IPS-18a (cell line): ENCODE results near the gene GHRH.

ENCODE experiments used
- H3K27ac ChIP-seq: one replicate; pipeline ENCODE4 v1.5.1; 2013; ENCODE audit warnings: low read length
- H3K27me3 ChIP-seq: one replicate; pipeline ENCODE4 v1.6.1; 2013; ENCODE audit warnings: mild to moderate bottlenecking, low read length; ENCODE audit not compliant: control insufficient read depth, insufficient read depth
- H3K36me3 ChIP-seq: one replicate; pipeline ENCODE4 v1.6.1; 2013; ENCODE audit warnings: low read depth, low read length; ENCODE audit not compliant: control insufficient read depth
- H3K4me1 ChIP-seq: one replicate; pipeline ENCODE4 v1.6.1; 2013; ENCODE audit warnings: low read depth, low read length; ENCODE audit not compliant: control insufficient read depth
- H3K4me3 ChIP-seq: one replicate; pipeline ENCODE4 v1.5.1; 2013; ENCODE audit warnings: low read length
- H3K9ac ChIP-seq: one replicate; pipeline ENCODE4 v1.6.1; 2013; ENCODE audit warnings: mild to moderate bottlenecking, low read length, moderate library complexity
- H3K9me3 ChIP-seq: one replicate; pipeline ENCODE4 v1.6.1; 2013; ENCODE audit warnings: low read depth, low read length; ENCODE audit not compliant: control insufficient read depth

Gene GHRH

DNA sequence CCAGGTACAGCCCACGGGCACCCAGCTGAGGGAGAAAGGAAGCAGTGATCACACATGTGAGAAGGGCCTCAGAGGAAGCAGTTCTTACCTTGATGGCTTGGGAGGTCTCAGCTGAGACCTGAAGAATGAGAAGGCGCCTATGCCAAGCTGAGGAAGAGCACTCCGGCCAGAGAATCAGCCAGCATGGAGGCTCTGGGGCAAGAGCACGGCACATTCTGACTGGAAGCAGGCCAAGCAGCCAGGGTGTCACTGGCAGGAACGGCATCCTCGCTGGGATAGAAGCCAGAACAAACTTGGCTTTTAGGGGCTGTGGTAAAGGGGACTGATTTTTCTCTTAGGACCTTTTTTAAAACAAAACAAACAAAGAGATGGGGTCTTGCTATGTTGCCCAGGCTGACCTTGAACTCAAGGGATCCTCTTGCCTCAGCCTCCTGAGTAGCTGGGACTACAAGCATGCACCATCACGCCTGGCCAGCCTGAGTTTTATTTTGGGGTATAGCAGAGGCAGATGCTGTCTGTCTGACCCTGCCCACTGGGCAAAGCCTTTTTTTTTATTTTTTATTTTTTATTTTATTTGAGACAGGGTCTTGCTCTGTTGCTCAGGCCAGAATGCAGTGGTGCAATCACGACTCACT lies 17.6 kb downstream of the GHRH start:
- no peak overlapping the region for H3K4me3 ChIP-seq
- H3K9ac ChIP-seq, result no peak overlapping the region
- peaks cover 51% of the 10 kb centered on the region for H3K36me3 ChIP-seq
- H3K27me3 ChIP-seq, result no peaks in the 10 kb centered on the region
- no peak overlapping the region for H3K27ac ChIP-seq
- no peaks in the 10 kb centered on the region for H3K9me3 ChIP-seq
- H3K4me1 ChIP-seq, result peaks cover 16% of the 10 kb centered on the region

DNA sequence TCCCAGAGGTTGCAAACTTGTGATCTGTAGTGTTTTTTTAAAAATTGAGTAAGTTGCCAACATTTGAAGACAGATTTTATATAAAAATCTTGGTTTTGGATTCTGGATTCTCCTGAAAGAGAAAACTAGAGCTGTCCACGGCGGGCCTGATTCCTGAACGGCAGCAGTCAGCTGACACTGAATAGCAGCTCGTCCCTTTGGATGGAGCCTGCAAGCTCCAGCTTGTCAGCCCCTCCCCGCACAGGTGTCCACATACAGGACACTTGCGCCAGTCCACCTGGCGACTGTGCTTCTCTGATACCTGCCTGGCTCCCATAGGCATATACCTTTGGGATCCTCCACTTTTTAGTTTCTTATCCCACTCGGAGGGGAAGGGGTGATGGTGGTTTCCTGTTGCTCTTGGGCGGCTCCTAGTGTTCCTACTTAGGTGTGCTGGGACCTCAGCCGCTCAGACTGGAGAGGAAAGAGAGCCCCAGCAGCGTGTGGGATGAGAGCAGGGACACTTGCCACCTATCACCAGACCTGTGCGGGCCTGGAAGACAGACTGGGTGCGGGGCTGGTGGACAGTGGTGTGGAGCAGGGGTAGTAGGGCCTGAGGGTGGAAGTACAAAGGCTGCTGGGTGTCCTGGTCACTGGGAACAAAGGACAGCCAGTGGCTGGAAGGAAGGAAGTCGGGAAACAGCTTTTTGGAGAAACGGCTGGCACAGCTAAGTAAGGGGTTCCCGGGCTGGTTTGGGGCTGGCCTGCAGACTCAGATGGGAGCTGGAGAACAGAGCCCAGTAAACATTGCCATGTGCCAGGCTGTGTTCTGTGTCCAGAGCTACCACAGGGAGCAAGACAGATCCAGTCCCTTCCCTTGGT lies 18.3 kb downstream of the GHRH start:
- peaks cover 16% of the 10 kb centered on the region for H3K4me1 ChIP-seq
- H3K27ac ChIP-seq, result peak overlapping the region; percentile 30
- peaks cover 59% of the 10 kb centered on the region for H3K36me3 ChIP-seq
- H3K9ac ChIP-seq, result no peak overlapping the region
- no peaks in the 10 kb centered on the region for H3K9me3 ChIP-seq
- H3K27me3 ChIP-seq, result no peaks in the 10 kb centered on the region
- H3K4me3 ChIP-seq, result no peak overlapping the region

DNA sequence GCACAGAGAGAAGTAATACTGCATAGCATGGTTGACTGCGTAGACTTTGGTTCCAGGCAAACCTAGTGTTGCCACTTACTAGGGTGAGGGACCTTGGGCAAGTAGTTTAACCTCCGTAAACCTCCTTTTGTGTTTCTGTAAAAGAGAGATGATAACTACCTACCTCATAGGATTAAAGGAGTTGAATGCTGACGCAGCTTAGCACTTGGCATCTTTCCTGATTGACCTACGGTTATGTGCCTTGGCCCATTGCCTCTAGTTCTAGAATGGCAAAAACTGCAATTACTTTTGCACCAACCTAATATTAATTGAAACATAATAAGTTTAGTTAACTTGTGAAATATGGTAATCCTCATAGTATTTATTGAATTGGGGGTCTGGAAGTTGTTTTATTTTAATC lies 19.1 kb downstream of the GHRH start:
- H3K9me3 ChIP-seq, result no peaks in the 10 kb centered on the region
- no peak overlapping the region for H3K9ac ChIP-seq
- H3K27ac ChIP-seq, result no peak overlapping the region
- no peak overlapping the region for H3K4me3 ChIP-seq
- H3K4me1 ChIP-seq, result peaks cover 16% of the 10 kb centered on the region
- H3K36me3 ChIP-seq, result peaks cover 66% of the 10 kb centered on the region
- no peaks in the 10 kb centered on the region for H3K27me3 ChIP-seq

DNA sequence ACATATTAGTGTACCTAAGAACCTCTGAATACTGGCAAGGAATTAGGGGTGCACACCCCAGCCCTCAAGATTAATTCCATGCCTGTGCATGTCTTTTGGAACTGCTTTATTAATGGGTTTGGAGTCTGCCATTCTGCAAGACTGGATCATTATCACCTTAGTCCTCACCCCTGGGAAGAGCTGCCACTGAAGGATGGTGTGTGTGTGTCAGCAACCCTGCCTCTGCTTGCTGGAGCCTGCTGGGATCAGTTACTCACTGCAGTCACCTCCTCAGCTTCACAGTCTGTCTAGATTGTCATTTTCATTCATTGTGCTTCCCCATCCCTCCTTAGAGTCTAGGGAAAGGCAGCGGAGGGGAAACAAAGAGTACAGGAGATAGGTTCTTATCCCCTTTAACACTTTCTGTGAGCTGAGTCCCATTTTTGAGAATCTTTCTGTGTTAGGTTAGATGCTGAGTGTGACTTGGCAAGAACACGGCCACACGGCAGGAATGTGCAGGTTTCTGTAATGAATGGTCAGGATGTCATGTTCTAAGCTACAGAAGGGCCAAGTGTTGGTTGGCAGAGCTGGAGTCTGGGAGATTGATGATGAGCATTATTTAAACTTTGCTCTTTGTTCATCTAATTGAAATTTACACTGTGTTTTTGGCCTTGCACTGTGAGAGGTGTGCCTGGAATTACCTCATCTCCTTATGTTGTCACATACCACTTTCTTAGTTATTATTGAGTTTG lies 21.1 kb downstream of the GHRH start:
- peaks cover 8% of the 10 kb centered on the region for H3K4me1 ChIP-seq
- no peaks in the 10 kb centered on the region for H3K9me3 ChIP-seq
- H3K4me3 ChIP-seq, result no peak overlapping the region
- H3K27ac ChIP-seq, result no peak overlapping the region
- H3K27me3 ChIP-seq, result no peaks in the 10 kb centered on the region
- H3K36me3 ChIP-seq, result peaks cover 84% of the 10 kb centered on the region
- no peak overlapping the region for H3K9ac ChIP-seq

DNA sequence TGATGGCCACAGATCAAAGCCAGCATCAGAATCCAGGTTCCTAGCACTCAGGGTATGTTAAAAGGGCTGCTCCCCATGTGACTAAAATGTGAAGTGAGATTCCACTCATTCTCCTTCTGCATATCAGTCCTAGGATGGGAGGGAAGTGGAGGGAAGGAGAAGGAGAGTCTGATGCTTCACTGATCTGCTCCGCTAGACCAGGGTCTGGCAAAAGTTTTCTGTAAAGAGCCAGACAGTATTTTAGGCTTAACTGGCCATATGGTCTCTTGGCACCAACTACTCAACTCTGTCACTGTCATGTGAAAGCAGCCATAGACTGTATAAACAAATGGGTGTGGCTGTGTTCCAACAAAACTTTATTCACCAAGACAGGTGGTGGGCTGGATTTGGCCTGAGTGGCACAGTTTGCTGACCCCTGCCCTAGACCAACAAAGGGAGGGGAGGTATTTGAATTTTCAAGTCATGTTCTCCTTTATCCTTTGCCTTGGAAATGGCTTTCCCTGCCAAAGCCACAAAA lies 22.6 kb downstream of the GHRH start:
- Histone ChIP-seq H3K4me1 (no peaks in the 10 kb centered on the region), H3K36me3 (peaks cover 95% of the 10 kb centered on the region), H3K27me3 (no peaks in the 10 kb centered on the region), H3K9me3 (no peaks in the 10 kb centered on the region), H3K9ac (no peak overlapping the region), H3K4me3 (no peak overlapping the region), H3K27ac (no peak overlapping the region)

DNA sequence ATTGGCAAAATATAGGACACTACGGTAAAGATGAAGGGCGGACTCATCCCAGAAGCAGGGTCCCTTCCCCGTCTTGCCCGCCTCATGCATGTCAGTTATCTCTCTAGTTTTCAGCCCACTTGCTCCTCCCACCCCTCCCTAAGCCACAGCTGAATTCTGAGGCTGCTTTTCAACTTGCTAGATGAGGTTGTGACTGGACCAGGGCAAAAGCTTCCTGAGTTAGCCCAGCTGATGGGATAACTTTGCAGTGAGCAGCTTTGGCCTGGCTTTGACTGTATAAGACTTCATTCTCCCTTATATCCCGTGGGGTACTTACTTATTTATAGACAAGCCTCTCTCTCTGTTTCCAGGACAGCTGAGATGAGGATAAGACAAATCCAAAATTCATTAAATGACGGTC lies 23.2 kb downstream of the GHRH start:
- H3K4me1 ChIP-seq, result no peaks in the 10 kb centered on the region
- peaks cover 95% of the 10 kb centered on the region for H3K36me3 ChIP-seq
- H3K9me3 ChIP-seq, result no peaks in the 10 kb centered on the region
- no peak overlapping the region for H3K4me3 ChIP-seq
- H3K9ac ChIP-seq, result no peak overlapping the region
- no peaks in the 10 kb centered on the region for H3K27me3 ChIP-seq
- no peak overlapping the region for H3K27ac ChIP-seq

DNA sequence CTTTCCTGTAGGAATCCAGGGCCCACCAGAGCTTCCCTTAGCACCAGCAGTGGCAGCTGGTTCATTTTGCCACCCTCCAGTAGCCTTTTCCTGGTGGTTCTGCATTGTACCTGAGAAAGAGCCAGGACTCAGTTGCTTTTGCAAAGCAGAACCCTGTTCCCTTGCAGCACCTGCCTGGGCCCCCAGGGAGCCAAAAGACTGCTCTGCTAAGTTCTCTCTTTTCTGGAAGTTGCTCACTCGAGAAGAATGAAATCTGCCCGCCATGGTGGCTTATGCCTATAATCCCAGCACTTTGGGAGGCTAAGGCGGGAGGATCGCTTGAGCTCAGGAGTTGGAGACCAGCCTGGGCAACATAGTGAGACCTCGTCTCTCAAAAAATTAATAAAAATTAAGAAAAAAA lies 24.0 kb downstream of the GHRH start:
- Histone ChIP-seq H3K9ac (no peak overlapping the region), H3K27me3 (no peaks in the 10 kb centered on the region), H3K27ac (no peak overlapping the region), H3K4me1 (no peaks in the 10 kb centered on the region), H3K36me3 (peaks cover 95% of the 10 kb centered on the region), H3K9me3 (no peaks in the 10 kb centered on the region), H3K4me3 (no peak overlapping the region)

DNA sequence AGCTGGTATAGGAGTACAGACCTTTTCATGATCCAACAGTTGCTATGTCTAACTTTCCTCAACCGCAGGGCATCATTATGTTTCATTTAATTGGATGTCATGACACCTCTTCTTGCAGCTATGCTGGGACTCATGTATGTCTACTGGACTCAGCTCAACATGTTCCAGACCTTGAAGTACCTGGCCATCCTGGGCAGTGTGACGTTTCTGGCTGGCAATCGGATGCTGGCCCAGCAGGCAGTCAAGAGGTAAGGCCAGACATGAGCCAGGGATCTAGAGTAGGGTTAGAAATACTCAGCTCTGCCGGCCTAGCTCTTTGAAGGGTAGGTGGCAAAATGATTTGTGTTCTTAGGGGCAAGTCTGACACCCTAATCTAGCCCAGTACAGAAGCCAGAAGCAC lies 25.2 kb downstream of the GHRH start:
- Histone ChIP-seq H3K36me3 (peaks cover 93% of the 10 kb centered on the region), H3K27ac (no peak overlapping the region), H3K9ac (no peak overlapping the region), H3K4me1 (no peaks in the 10 kb centered on the region), H3K27me3 (no peaks in the 10 kb centered on the region), H3K9me3 (no peaks in the 10 kb centered on the region), H3K4me3 (no peak overlapping the region)

DNA sequence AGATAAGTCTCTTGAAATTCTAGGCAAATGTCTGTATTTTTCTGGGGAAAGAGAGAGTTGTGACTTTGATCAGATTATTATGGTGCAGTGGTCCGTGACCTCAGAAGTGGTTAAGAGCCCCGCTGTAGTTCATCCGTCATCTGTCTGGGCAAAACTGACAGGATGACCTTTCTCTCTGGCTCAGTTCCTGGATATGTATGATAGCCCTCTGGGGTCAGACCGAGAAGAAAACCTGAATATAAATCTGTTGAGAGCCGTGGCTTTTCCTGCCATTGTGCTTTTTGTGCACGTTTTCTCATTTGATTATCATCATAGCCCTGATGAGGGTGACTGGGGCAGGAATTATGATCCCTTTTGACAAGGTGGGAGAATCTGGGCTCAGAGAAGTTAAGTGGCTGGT lies 26.5 kb downstream of the GHRH start:
- Histone ChIP-seq H3K27ac (no peak overlapping the region), H3K27me3 (no peaks in the 10 kb centered on the region), H3K4me3 (no peak overlapping the region), H3K4me1 (peaks cover 7% of the 10 kb centered on the region), H3K36me3 (peaks cover 90% of the 10 kb centered on the region), H3K9me3 (no peaks in the 10 kb centered on the region), H3K9ac (no peak overlapping the region)

DNA sequence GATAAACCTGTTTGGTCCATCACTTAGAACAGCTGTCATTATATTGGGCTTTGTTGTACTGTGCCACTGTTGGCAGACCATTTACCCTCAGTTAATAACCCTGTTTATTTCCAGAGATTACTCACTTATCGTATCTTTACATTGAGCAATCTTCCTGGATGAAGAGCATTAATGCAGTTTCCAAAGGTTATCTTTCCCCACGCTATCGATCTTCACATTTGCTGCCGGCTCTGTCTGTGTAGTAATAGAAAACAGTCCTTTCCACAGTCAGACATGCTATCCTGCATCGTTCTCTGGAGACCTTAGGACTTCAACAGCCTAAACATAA lies 27.4 kb downstream of the GHRH start:
- Histone ChIP-seq H3K9ac (no peak overlapping the region), H3K4me3 (no peak overlapping the region), H3K4me1 (peaks cover 15% of the 10 kb centered on the region), H3K36me3 (peaks cover 90% of the 10 kb centered on the region), H3K9me3 (no peaks in the 10 kb centered on the region), H3K27ac (no peak overlapping the region), H3K27me3 (no peaks in the 10 kb centered on the region)

DNA sequence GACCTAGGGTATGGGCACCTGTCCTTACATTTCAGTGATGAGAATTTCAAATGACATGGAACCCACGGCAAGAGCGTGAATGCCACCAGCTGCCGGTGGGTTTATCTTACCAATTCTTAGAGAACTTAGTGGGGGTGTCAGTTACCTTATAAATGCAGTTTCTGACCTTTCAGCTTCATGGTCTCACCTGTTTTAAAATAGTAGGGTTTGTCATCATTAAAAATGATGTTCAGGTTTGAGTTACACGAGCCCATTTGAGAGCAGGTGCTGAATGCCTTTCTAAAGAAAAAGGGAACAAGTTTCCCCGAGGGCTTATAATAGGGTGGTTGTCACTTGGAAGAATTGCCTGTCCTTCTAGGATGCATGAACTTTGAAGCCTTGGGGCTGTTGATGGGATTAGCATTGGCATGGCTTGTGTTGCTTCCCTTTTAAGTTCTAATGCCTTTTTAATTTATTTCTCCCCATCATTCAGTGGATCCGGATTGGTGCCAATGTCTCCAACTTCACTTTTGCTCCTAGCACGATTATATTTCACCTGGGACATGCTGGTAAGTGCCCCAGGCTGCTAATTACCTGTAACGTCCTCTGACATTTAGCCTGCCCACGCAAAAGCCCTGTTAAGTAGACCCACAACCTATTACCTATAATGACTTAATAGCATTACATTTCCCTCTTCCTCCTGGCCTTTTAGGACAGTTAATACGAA lies 27.9 kb downstream of the GHRH start:
- Histone ChIP-seq H3K9ac (no peak overlapping the region), H3K9me3 (no peaks in the 10 kb centered on the region), H3K27me3 (no peaks in the 10 kb centered on the region), H3K4me3 (no peak overlapping the region), H3K4me1 (peaks cover 20% of the 10 kb centered on the region), H3K36me3 (peaks cover 90% of the 10 kb centered on the region), H3K27ac (no peak overlapping the region)
